Hepatocyte (in vitro differentiated cells): ENCODE results near the gene SNCB.

ENCODE experiments used
- CTCF ChIP-seq: fragments of 200-600 bp; sonication (generic); IDR thresholded peaks from 2 replicates; pipeline ENCODE4 v1.5.1; 2016; ENCODE audit warnings: antibody characterized with exemption, mild to moderate bottlenecking; ENCODE audit not compliant: poor library complexity
- EZH2 ChIP-seq: fragments of 200-600 bp; sonication (generic); IDR thresholded peaks from 2 replicates; pipeline ENCODE4 v1.6.1; 2016; ENCODE audit warnings: antibody characterized with exemption, mild to moderate bottlenecking, borderline replicate concordance

DNA sequence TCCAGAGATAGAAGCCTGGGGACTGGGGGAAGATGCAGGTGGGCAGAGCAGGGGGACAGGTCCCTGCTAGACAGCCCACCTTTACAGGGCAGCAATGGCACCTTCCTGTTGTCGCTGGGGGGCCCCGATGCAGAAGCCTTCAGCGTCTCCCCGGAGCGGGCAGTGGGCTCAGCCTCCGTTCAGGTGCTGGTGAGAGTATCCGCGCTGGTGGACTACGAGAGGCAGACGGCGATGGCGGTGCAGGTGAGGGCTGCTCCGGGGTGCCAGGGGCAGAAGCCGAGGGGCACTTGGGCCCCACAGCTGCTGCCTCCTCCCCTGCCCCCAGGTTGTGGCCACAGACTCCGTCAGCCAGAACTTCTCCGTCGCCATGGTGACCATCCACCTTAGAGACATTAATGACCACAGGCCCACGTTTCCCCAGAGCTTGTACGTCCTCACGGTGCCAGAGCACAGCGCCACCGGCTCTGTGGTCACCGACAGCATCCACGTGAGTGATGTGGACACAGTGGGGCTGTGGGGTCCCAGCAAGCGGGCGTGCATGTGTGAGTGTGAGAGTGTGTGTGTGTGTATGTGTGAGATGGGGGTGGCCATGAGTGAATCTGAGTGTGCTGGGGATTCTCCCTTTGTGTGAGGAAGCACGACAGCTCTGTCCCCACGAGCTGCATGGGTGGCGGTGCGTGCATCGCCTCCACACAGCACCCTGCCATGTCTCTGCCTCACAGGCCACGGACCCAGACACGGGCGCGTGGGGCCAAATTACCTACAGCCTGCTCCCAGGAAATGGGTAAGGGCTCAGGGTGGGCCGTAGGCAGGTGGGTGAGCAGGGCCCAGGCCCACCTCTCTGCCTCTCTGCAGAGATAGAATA lies 52.8 kb downstream of the SNCB start:
- no peak for TF ChIP-seq EZH2
- TF ChIP-seq CTCF, result no peak
